ENCODE data around the gene DRICH1. TPM values are rescaled to one million over a fixed set of nuclear protein-coding genes. Genes with fewer than 3 reads are reported as not detected.
"Not testable (repeated sequence)": the region's sequence is repeated elsewhere in the genome, so short reads cannot be mapped to it uniquely, and the experiment has no call there.

DRICH1 gene
- total RNA-seq, 1 donor from 2014 or later: not detected

DNA sequence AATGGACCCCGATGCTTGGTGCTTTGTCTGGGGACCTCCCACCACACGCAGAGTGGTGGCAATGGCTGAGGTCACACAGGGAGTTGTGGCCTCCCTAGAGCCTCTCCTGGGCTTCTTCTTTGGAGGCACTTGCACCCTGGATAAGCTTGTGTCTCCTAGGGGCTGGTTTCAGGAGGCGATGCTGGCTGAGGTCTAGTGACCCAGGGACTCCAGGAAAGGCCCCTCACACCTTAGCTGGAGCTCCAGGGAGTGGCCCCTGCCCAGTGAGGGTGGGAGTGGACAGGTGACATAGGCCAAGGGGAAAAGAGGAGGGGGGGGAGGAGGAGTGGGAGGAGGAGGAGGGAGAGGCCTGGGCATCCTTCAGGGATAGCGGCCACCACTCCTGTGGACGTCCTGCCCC lies 52.8 kb downstream of the DRICH1 start:
- no peak for TF ChIP-seq CTCF (IDR thresholded peaks at IDR 0.05)
- Histone ChIP-seq H3K4me1 (no peaks in the 10 kb centered on the region), H3K27ac (no peak overlapping the region), H3K9me3 (no peaks in the 10 kb centered on the region), H3K4me3 (no peak overlapping the region), H3K27me3 (no peaks in the 10 kb centered on the region), H3K36me3 (no peaks in the 10 kb centered on the region)
- intact Hi-C loops (cut with DNase I): no loop called here
- DNase-seq (ENCODE audit: low spot score in 2 of 2): no peak

- Histone ChIP-seq H3K36me3 (no peaks in the 10 kb centered on the region), H3K9me3 (no peaks in the 10 kb centered on the region), H3K4me3 (no peak overlapping the region), H3K27me3 (no peaks in the 10 kb centered on the region), H3K27ac (no peak overlapping the region), H3K4me1 (no peaks in the 10 kb centered on the region)
- no peak for TF ChIP-seq CTCF (IDR thresholded peaks at IDR 0.05)
- intact Hi-C loops (cut with DNase I): no loop called here
- no peak for DNase-seq (ENCODE audit: low spot score in 2 of 2)
Observed at GRCh38 chr22:23578306-23578705, 53.8 kb downstream of the DRICH1 start.

DNA sequence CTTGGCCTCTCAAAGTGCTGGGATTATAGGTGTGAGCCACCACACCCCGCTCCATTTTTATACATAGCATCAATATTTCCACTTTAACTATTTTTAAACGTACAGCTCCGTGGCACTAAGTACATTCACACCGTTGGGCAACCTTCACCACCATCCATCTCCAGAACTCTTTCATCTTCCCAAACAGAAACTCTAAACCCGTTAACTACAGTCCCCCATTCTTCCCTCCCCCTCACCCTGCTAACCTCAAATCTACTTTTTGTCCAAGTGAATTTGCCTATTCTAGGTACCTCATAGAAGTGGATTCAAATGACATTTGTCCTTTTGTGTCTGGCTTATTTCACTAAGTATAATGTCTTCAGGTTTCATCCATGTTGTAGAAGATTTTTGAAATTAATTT lies 55.4 kb downstream of the DRICH1 start:
- intact Hi-C loops (cut with DNase I): no loop called here
- H3K4me3 ChIP-seq: no peak overlapping the region
- no peaks in the 10 kb centered on the region for H3K27me3 ChIP-seq
- H3K36me3 ChIP-seq: no peaks in the 10 kb centered on the region
- no peak for TF ChIP-seq CTCF (IDR thresholded peaks at IDR 0.05)
- no peaks in the 10 kb centered on the region for H3K9me3 ChIP-seq
- H3K4me1 ChIP-seq: no peaks in the 10 kb centered on the region
- no peak for DNase-seq (ENCODE audit: low spot score in 2 of 2)
- no peak overlapping the region for H3K27ac ChIP-seq

DNA sequence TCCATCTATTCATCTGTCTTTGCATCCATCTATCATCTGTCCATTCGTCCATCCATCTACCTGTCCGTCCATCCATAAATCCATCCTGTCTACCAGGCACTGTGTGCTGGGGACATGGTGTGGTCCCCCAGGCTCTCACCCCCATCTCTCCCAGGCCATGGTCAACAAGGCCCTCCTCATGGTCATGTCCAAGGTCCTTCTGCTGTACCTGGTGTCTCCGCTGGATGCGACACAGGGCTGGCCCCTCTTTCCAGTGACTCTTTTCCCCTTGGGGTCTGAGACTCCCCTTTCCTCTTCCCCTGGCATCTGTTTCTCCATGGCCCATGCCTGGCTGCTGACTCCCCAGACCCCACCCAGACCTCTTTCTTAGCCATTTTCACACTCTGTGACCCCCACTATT lies 56.5 kb downstream of the DRICH1 start:
- Histone ChIP-seq H3K9me3 (no peaks in the 10 kb centered on the region), H3K4me1 (no peaks in the 10 kb centered on the region), H3K27ac (no peak overlapping the region), H3K27me3 (no peaks in the 10 kb centered on the region), H3K4me3 (no peak overlapping the region), H3K36me3 (no peaks in the 10 kb centered on the region)
- intact Hi-C loops (cut with DNase I): no loop called here
- DNase-seq (ENCODE audit: low spot score in 2 of 2): no peak
- no peak for TF ChIP-seq CTCF (IDR thresholded peaks at IDR 0.05)

GRCh38 chr22:23574877-23575276 lies 57.2 kb downstream of the DRICH1 start:
- no peak for DNase-seq (ENCODE audit: low spot score in 2 of 2)
- intact Hi-C loops (cut with DNase I): no loop called here
- no peaks in the 10 kb centered on the region for H3K36me3 ChIP-seq
- H3K4me1 ChIP-seq: no peaks in the 10 kb centered on the region
- H3K27ac ChIP-seq: no peak overlapping the region
- H3K4me3 ChIP-seq: no peak overlapping the region
- H3K27me3 ChIP-seq: no peaks in the 10 kb centered on the region
- no peak for TF ChIP-seq CTCF (IDR thresholded peaks at IDR 0.05)
- H3K9me3 ChIP-seq: no peaks in the 10 kb centered on the region

GRCh38 chr22:23574371-23574811 lies 57.7 kb downstream of the DRICH1 start:
- DNase-seq (ENCODE audit: low spot score in 2 of 2): no peak
- H3K4me1 ChIP-seq: no peaks in the 10 kb centered on the region
- no peaks in the 10 kb centered on the region for H3K36me3 ChIP-seq
- no peaks in the 10 kb centered on the region for H3K27me3 ChIP-seq
- intact Hi-C loops (cut with DNase I): no loop called here
- H3K4me3 ChIP-seq: no peak overlapping the region
- no peaks in the 10 kb centered on the region for H3K9me3 ChIP-seq
- H3K27ac ChIP-seq: no peak overlapping the region
- TF ChIP-seq CTCF (IDR thresholded peaks at IDR 0.05): no peak

GRCh38 chr22:23573701-23574235 lies 58.4 kb downstream of the DRICH1 start:
- intact Hi-C loops (cut with DNase I); H3K27me3 ChIP-seq; H3K4me3 ChIP-seq; H3K36me3 ChIP-seq; DNase-seq (ENCODE audit: low spot score in 2 of 2); H3K4me1 ChIP-seq; H3K9me3 ChIP-seq; H3K27ac ChIP-seq: not testable (repeated sequence)

- H3K27ac ChIP-seq; H3K36me3 ChIP-seq; intact Hi-C loops (cut with DNase I); H3K27me3 ChIP-seq; H3K9me3 ChIP-seq; DNase-seq (ENCODE audit: low spot score in 2 of 2); H3K4me1 ChIP-seq; H3K4me3 ChIP-seq: not testable (repeated sequence)
Observed at GRCh38 chr22:23573106-23573505, 59.0 kb downstream of the DRICH1 start.
